Ramos (cell line): ENCODE data around the gene THTPA.
"Not testable (repeated sequence)": the region's sequence is repeated elsewhere in the genome, so short reads cannot be mapped to it uniquely, and the experiment has no call there.

Experiments
- in situ Hi-C: fragments of 300-500 bp; cut with MboI; formaldehyde crosslinking; loops from one replicate; pipeline ENCODE4 v1.14.3; 2022; ENCODE audit warnings: low sequenced_read_pairs; ENCODE audit not compliant: unreplicated experiment

THTPA gene

DNA sequence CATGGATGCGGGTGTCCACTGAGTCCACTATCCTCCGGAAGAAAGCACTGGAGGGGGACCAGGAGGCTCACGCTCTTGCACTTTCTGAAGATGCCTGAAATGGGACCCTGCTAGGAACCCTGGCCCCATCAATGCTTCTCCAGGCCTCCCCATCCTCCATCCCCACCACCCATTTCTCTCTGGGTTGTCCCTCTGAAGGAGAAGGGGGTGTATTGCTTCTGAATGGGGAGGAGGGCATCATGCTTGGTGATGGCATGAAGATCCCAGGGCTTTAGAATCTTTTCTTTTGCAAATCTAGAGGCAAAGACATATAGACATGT is 23.2 kb downstream of the THTPA start:
- in situ Hi-C loops: no loop called here

DNA sequence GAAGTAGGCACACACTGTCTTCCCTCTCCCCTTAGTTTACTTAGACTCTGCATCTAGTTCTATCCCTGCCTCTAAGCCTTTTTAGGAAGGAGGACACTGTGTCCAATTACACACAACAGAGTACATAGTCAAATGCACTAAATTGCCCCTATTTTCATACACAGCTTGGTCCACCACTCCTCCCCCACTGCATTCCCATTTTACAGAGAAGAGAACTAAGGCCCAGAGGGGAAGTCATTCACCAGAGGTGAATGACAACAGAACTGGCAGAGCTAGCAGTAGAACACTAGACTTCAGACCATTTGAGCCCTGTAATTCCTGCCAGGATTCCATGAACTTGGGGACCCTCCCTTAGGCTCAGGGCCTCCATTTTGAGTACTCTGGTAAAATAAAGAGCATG is 23.7 kb downstream of the THTPA start:
- in situ Hi-C loops: no loop called here

DNA sequence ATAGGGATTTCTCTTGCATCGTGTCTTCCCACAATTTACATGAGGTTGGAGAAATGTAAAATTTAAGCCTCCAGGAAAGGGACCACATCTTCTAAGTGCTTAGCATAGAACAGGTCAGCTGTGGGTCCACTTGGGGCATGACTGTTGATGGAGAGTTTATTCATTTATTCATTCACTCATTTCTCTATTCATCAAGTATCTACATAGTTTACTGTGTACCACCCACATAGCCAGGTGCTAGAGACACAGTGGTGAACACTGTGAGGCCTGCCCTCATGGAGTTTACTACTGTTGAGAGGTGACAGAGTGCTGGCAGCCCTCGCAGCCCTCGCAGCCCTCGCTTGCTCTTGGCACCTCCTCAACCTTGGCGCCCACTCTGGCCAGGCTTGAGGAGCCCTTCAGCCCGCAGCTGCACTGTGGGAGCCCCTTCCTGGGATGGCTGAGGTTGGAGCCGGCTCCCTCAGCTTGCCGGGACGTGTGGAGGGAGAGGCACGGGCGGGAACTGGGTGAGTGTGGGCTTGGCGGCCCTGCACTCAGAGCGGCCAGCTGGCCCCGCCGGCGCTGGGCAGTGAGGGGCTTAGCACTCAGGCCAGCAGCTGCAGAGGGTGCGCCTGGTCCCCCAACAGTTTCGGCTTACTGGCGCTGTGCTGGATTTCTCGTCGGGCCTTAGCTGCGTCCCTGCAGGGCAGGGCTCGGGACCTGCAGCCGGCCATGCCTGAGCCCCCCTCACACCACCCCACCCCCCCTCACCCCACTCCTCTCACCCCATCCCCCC is 24.3 kb downstream of the THTPA start:
- in situ Hi-C loops: no loop called here

DNA sequence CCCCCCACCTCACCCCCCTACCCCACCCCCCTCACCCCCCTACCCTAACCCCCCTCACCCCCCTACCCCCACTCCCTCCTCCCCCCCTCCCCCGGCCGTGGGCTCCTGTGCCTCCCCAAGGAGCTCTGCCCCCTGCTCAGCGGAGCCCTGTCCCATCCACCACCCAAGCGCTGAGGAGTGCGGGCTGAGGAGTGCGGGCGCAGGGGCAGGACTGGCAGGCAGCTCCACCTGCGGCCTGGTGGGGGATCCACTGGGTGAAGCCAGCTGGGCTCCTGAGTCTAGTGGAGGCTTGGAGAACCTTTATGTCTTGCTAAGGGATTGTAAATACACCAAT is 24.8 kb downstream of the THTPA start:
- in situ Hi-C loops: no loop called here

DNA sequence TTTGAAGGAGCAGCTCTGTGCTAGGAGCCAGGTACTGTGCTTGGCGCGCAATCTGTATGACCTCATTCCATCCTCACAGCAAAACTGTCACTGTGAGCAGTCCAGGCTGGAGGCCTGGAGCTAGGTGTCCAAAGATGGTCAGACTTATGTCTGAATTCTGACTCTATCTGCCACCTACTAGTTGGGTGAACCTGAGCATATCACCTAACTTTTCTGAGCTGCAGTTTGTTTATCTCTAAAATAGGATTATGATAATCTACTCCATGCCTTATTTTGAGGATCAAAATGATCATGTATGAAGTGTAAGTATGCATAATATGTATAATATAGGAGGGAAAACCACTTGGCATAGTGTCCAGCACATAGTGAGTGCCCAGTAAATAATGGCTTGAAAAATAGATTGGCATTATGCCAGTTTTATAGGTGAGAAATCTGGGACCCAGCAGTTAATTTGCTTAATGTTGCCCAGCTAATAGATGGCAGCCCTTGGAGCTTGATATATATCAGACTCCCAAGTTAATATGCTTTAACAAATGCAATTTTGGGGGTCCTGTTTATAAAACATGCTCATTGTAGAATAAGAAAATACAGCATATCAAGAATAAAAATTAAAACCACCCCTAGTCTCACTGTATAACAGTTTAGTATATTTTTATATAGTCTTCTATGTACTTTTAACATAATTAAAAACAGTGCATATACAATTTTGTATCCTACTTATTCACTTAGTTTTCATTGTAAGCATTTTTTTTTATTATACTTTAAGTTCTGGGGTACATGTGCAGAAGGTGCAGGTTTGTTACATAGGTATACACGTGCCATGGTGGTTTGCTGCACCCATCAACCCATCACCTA is 27.1 kb downstream of the THTPA start:
- in situ Hi-C loops: no loop called here

DNA sequence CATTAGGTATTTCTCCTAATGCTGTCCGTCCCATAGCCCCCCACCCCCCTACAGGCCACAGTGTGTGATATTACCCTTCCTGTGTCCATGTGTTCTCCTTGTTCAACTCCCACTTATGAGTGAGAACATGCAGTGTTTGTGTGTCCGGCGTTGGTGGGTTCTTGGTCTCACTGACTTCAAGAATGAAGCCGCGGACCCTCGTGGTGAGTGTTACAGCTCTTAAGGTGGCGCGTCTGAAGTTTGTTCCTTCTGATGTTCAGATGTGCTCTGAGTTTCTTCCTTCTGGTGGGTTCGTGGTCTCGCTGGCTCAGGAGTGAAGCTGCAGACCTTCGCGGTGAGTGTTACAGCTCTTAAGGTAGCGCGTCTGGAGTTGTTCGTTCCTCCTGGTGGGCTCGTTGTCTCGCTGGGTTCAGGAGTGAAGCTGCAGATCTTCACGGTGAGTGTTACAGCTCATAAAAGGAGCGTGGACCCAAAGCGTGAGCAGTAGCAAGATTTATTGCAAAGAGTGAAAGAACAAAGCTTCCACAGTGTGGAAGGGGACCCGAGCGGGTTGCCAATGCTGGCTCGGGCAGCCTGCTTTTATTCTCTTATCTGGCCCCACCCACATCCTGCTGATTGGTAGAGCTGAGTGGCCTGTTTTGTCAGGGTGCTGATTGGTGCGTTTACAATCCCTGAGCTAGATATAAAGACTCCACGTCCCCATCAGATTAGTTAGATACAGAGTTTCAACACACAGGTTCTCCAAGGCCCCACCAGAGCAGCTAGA is 27.9 kb downstream of the THTPA start:
- in situ Hi-C loops: not testable (repeated sequence)

DNA sequence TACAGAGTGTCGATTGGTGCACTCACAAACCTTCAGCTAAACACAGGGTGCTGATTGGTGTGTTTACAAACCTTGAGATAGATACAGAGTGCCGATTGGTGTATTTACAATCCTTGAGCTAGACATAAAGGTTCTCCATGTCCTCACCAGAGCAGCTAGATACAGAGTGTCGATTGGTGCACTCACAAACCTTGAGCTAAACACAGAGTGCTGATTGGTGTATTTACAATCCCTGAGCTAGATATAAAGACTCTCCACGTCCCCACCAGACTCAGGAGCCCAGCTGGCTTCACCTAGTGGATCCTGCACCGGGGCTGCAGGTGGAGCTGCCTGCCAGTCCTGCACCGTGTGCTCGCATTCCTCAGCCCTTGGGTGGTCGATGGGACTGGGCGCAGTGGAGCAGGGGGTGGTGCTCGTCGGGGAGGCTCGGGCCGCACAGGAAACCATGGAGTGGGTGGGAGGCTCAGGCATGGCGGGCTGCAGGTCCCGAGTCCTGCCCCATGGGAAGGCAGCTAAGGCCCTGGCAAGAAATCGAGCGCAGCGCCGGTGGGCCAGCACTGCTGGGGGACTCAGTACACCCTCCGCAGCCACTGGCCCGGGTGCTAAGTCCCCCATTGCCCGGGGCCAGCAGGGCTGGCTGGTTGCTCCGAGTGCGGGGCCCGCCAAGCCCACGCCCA is 28.6 kb downstream of the THTPA start:
- in situ Hi-C loops: not testable (repeated sequence)

DNA sequence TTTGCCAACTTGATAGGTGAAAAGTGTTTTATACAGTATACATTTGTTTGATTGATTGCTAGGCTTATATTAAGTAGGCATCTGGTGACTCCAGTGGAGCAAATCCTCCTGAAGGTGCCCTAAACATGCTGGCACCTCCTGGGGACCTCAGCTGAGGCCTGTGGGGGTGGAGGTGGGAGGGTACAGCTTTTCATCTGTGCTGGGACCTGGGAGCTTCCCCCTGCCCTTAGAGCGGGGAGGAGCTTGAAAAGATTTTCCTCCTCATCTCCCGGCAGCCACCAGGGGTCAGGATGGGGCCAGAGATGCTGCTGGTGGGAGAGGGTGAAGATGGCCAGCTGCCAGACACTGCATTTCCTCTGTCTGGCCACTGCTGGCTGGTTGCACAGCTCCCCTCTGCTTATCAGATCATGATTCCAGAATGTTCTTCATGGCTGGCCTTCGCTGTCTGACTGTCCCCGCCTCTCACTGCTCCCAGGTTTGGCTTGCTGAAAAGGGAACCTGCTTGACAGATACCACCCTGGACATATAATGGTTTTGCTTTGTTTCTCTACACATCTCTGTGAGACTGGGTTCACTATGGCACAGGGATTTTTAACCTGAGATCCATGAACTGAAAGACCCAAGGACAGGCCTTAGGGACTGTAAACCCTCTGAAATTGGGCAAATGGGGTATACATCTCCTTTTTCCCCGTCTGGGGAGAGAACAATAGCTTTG is 33.0 kb downstream of the THTPA start:
- in situ Hi-C loops: no loop called here

DNA sequence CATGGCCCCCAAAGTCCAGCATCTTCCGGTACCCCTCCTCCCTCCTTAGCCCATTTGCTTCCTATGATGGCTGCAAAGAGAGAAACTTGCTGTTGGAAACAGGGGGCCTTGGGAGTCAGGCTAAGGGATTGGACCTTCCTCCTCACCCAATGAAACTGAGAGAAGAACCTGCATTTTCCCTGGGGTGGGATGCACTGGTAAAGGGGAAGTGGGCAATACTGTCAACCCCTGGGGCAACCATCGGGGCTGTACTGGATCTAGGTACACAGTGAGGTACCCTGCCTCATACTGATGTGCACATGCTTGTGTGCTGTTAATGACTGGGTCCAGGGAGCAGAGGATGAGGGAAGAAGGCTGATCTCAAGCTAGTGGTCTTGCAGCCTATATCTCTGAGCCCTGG is 33.5 kb downstream of the THTPA start:
- in situ Hi-C loops: no loop called here

DNA sequence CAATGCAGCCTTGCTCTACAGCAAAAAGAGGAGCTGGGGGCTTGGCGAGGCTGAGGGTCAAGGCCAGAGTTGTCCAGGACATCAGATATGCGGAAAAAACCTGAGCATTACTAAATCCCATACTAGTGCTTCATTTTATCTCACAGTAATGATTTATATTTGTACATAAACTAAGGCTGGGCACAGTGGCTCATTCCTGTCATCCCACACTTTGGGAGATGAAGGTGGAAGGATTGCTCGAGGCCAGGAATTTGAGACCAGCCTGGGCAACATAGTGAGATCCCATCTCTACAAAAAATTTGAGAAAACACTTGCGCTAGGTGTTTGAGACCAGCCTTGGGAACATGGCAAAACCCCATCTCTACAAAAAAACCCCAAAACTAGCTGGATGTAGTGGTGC is 34.1 kb downstream of the THTPA start:
- in situ Hi-C loops: no loop called here

DNA sequence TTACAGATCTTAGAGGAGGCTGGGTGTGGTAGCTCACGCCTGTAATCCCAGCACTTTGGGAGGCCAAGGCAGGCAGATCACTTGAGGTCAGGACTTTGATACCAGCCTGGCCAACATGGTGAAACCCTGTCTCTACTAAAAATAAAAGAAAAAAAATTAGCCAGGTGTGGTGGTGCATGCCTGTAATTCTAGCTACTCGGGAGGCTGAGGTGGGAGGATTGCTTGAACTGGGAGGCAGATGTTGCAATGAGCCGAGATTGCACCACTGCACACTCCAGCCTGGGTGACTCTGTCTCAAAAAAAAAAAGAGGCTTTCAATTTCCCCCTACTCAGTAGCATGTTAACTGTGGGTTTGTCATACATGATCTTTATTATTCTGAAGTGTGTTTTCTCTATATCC is 38.1 kb downstream of the THTPA start:
- in situ Hi-C loops: not testable (repeated sequence)

DNA sequence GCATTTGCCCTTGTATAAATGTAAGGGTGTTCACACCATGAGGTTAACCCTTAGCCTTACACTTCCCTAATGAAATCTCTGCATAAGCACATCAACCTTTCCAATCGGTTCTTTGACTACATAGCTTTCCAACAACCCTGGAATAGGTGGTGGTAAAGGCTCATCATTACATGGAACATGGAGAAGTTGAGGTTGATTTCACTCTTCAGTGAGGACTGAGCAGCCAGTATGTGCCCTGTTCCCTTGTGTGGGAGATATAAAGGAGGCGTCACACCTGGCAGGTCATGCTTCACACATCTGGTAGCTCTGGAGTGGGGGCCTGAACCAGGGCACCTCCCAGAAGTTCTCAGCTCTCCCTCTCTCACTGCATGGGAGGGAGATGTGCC is 44.2 kb downstream of the THTPA start:
- in situ Hi-C loops: no loop called here

DNA sequence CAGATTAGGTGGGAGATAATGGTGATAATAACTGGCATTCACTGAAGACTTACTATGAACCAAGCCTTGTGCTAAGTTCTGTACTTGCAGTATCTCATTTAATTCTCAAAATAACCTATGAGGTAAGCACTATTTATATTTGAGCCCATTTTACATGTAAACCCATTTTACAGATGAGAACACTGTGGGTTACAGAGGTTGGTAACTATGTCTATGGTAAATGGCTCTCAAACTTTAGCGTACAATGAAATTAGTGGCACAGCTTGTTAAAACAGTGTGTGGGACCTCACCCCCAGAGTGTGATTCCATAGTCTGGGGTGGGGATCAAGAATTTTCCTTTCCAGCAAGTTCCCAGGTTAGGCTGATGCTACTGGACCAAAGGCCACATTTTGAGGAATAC is 44.7 kb downstream of the THTPA start:
- in situ Hi-C loops: no loop called here

DNA sequence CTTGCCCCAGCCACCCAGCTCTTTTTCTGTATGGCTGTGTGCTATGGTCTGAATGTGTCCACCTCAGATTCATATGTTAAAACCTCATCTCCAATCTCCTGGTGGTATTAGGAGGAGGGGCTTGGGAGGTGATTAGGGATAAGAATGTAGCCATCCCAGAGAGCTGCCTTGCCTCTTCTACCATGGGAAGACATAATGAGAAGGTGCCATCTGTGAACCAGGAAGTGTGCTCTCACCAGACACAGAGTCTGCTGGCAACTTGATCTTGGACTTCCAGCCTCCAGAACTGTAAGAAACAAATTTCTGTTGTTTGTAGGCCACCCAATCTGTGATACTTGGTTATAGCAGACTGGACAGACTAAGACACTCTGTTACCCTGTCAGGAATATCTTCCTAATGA is 45.4 kb downstream of the THTPA start:
- in situ Hi-C loops: no loop called here

DNA sequence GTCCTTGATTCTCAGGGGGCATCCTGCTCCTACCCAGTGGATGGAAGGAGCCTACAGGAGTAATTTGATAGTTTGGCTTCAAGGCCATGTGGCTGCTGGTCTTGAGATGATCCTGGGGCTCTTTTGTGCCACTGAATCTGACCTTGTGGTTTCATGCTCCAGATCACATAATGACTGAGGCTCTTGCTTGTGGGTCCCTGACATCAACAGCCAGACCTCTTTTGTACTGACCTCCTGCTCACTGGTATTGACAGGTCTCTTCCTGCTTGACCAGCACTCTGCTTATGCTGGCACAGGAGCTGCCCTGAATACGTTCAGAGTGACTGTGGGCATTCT is 45.7 kb downstream of the THTPA start:
- in situ Hi-C loops: no loop called here

DNA sequence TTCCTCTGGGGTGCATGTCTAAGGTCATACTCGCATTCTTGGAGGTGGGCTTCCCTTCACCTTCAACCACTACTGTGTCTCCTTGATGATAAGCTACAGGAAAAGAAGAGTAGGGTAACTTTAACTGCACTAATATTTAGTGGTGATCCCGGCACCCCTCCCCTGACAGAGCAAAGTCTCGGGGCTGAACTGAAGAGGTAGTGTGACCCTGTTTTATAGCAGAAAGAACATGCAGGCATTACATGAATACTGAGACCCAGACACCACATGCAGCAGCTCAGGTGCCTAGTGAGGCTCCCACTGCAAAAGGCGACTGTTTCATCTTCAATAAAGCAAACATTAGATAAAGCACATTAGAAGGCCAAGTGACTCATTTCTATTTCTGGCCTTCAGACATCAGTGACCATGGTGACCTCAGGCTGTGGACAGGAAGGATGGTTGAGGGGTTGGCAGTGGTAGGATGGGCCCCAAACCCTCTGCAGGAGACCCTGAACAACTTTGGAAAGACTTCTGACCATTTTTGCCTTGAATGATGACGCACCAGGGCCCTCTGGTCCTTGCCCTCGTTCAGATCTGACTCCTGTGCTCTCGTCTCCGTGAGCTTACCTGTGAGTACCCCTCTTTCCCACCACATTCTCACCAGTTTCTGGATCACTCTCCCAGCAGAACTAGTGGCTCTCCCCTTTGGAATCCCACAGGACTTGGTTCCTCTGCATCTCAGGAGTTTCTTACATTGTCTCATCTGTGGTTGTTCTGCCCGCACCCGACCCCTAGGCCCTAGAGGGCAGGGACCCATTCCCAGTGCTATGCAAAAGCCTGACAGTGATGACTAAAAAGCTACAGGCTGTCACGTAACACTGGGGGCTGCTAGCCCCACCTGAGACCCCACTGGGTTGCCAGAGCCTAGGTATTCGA is 46.4 kb downstream of the THTPA start:
- in situ Hi-C loops: no loop called here

DNA sequence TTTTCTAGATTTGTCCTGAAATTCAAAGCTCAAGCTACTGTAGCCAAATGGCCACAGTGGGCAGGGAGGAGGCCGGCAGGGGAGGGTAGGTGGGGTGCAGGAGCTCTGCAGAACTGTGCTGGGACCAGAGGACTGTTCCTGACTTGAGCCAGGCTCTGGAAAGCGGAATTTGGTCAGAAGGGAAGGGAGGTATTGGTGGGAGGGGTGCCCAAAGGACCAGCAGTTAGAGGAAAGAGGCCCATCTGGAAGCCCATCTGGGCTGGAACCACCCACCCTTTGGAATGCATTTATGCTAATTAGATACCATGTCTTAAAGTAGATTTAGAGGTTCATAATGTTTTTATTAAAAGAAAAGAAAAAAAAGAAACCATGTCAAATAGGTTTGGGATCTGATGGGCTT is 47.0 kb downstream of the THTPA start:
- in situ Hi-C loops: no loop called here

DNA sequence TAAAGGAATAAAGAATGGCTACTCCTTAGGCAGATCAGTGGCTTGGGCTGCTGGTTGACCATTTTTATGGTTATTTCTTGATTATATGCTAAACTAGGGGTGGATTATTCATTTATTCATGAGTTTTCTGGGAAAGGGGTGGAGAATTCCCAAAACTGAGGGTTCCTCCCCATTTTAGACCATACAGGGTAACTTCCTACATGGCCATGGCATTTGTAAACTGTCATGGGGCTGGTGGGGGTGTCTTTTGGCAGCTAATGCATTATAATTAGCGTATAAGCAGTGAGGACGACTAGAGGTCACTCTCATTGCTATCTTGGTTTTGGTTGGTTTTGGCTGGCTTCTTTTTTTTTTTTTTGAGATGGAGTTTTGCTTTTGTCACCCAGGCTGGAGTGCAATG is 48.1 kb downstream of the THTPA start:
- in situ Hi-C loops: no loop called here

DNA sequence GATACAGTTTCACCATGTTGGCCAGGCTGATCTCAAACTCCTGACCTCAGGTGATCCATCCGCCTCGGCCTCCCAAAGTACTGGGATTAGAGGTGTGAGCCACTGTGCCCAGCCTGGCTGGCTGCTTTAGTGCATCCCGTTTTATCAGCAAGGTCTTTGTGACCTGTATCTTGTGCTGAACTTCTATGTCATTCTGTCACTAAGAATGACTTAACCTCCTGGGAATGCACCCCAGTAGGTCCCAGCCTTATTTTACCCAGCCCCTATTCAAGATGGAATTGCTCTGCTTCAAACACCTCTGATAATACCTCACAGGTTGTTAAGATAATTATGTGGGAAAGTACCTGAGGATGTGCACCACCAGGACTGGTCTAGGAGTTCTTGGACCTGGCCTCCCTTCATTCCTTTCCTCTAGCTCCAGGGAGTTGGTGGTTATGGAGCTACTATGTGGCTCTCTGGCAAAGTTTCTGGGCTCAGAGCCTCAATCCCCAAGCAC is 48.7 kb downstream of the THTPA start:
- in situ Hi-C loops: no loop called here
